CD14-positive monocyte (primary cell): ENCODE results near the gene PTGES3L. TPM values are rescaled to one million over a fixed set of nuclear protein-coding genes. Genes with fewer than 3 reads are reported as not detected.
A peak's percentile ranks its signal among the peaks of the same experiment; 100 is the strongest.

Source experiments
- DNase-seq, 3 donors: peaks; one replicate each; pipeline ENCODE4 v3.0.0-alpha.2; 2011 to 2022
- H2AFZ ChIP-seq: 2 replicates; pipeline ENCODE4 v1.6.0; 2012; ENCODE audit warnings: mild to moderate bottlenecking, low read depth, low read length, inconsistent platforms; ENCODE audit not compliant: insufficient read depth, poor library complexity, severe bottlenecking
- H3K27ac ChIP-seq, 2 donors: 1 replicate in 1 of 2; 2 replicates in 1 of 2; pipeline ENCODE4 v1.5.1; 2012 to 2013; ENCODE audit warnings: low read length in 2 of 2, control low read depth in 1 of 2, inconsistent platforms in 1 of 2, low read depth in 1 of 2, mild to moderate bottlenecking in 1 of 2
- H3K27me3 ChIP-seq, 2 donors: one replicate each; pipeline versions ENCODE4 v1.6.0 to v1.6.1; 2011 to 2013; ENCODE audit warnings: low read length in 2 of 2; ENCODE audit not compliant: control insufficient read depth in 2 of 2, insufficient read depth in 2 of 2
- H3K36me3 ChIP-seq, 2 donors: replicated peaks in 1 of 2; 1 replicate in 1 of 2; 2 replicates in 1 of 2; pipeline versions ENCODE4 v1.5.1 to v1.6.1; 2012 to 2013; ENCODE audit warnings: low read length in 2 of 2, control low read depth in 1 of 2, inconsistent platforms in 1 of 2, mild to moderate bottlenecking in 1 of 2; ENCODE audit not compliant: insufficient read depth in 2 of 2, control insufficient read depth in 1 of 2
- H3K4me1 ChIP-seq, 2 donors: 1 replicate in 1 of 2; 2 replicates in 1 of 2; pipeline versions ENCODE4 v1.5.1 to v1.6.1; 2012 to 2013; ENCODE audit warnings: low read length in 2 of 2, control low read depth in 1 of 2, inconsistent platforms in 1 of 2, mild to moderate bottlenecking in 1 of 2, moderate library complexity in 1 of 2; ENCODE audit not compliant: insufficient read depth in 2 of 2, control insufficient read depth in 1 of 2
- H3K4me2 ChIP-seq: replicated peaks from 2 replicates; pipeline ENCODE3; 2012; ENCODE audit warnings: low read length, moderate library complexity, mild to moderate bottlenecking; ENCODE audit not compliant: poor library complexity, severe bottlenecking; ENCODE audit errors: extremely low read depth
- H3K4me3 ChIP-seq, 3 experiments: fragments of 200-600 bp in 1 of 3; sonication (generic) in 1 of 3; replicated peaks in 1 of 3; 1 replicate in 2 of 3; 2 replicates in 1 of 3; pipeline ENCODE4 v1.5.1; 2011 to 2013; ENCODE audit warnings: low read length in 3 of 3, mild to moderate bottlenecking in 3 of 3, control low read depth in 2 of 3, low read depth in 2 of 3, inconsistent platforms in 1 of 3, moderate library complexity in 1 of 3
- H3K79me2 ChIP-seq: 2 replicates; pipeline ENCODE4 v1.6.0; 2012; ENCODE audit warnings: mild to moderate bottlenecking, control low read depth, inconsistent platforms, low read length, moderate library complexity; ENCODE audit not compliant: insufficient read depth
- H3K9ac ChIP-seq: 2 replicates; pipeline ENCODE4 v1.6.0; 2017; ENCODE audit warnings: low read length, mild to moderate bottlenecking; ENCODE audit not compliant: insufficient read depth, poor library complexity, severe bottlenecking
- H3K9me3 ChIP-seq, 2 donors: replicated peaks in 1 of 2; 1 replicate in 1 of 2; 2 replicates in 1 of 2; pipeline versions ENCODE4 v1.5.1 to v1.6.1; 2012 to 2013; ENCODE audit warnings: low read length in 2 of 2, control low read depth in 1 of 2; ENCODE audit not compliant: control insufficient read depth in 1 of 2, insufficient read depth in 1 of 2
- H4K20me1 ChIP-seq: 2 replicates; pipeline ENCODE4 v1.6.0; 2012; ENCODE audit warnings: mild to moderate bottlenecking, low read length, control low read depth, moderate library complexity; ENCODE audit not compliant: insufficient read depth
- H3K27ac Mint-ChIP-seq, 7 donors: one replicate each; pipeline ENCODE4 v1.8.0; 2020; ENCODE audit warnings: mild to moderate bottlenecking in 7 of 7, mixed read lengths in 7 of 7, moderate library complexity in 6 of 7, inconsistent platforms in 2 of 7
- H3K27me3 Mint-ChIP-seq, 3 donors: one replicate each; pipeline ENCODE4 v1.8.0; 2021 to 2022; ENCODE audit warnings: low read depth in 3 of 3, mild to moderate bottlenecking in 3 of 3, mixed read lengths in 3 of 3, moderate library complexity in 3 of 3, inconsistent platforms in 1 of 3
- H3K36me3 Mint-ChIP-seq, 2 donors: one replicate each; pipeline ENCODE4 v1.8.0; 2020; ENCODE audit warnings: mixed read lengths in 2 of 2, inconsistent platforms in 1 of 2, mild to moderate bottlenecking in 1 of 2
- H3K4me1 Mint-ChIP-seq: one replicate; pipeline ENCODE4 v1.8.0; 2020; ENCODE audit warnings: mild to moderate bottlenecking, mixed read lengths
- H3K4me3 Mint-ChIP-seq, 2 donors: one replicate each; pipeline ENCODE4 v1.8.0; 2020; ENCODE audit warnings: mild to moderate bottlenecking in 2 of 2, mixed read lengths in 2 of 2, moderate library complexity in 1 of 2
- H3K9me3 Mint-ChIP-seq, 7 donors: one replicate each; pipeline ENCODE4 v1.8.0; 2020 to 2022; ENCODE audit warnings: mixed read lengths in 7 of 7, mild to moderate bottlenecking in 6 of 7, moderate library complexity in 6 of 7, inconsistent platforms in 2 of 7
- WGBS: methylation state at CpG from one replicate; pipeline ENCODE4 v1.1.5; 2013; ENCODE audit warnings: missing lambda C conversion rate; ENCODE audit not compliant: insufficient coverage; 5-methylcytosine and 5-hydroxymethylcytosine counted together
- intact Hi-C, 2 donors: fragments of 100-400 bp; cut with micrococcal nuclease; formaldehyde crosslinking; loops; one replicate each; pipeline versions ENCODE4 v1.15.0 to v1.15.1; 2023
- polyA plus RNA-seq, 3 donors: library from polyadenylated mRNA; depleted of rRNA in 1 of 3; unstranded in 2 of 3; stranded (reverse) in 1 of 3; fragments of 300-500 nt in 2 of 3; fragments of >200 nt in 1 of 3; fragmentation: Illumina TruSeq in 2 of 3; gene quantifications; 1 replicate in 2 of 3; 2 replicates in 1 of 3; pipeline ENCODE4 v1.2.3, GENCODE V29; 2012 to 2021
- TF ChIP-seq, protein P1 (sequence below): fragments of 200-600 bp; IDR thresholded peaks from one replicate; pipeline ENCODE4 v1.8.0; 2022; ENCODE audit warnings: antibody characterized with exemption, mild to moderate bottlenecking

Gene PTGES3L
- polyA plus RNA-seq, 3 donors: 0.32 TPM; not detected in 2

DNA sequence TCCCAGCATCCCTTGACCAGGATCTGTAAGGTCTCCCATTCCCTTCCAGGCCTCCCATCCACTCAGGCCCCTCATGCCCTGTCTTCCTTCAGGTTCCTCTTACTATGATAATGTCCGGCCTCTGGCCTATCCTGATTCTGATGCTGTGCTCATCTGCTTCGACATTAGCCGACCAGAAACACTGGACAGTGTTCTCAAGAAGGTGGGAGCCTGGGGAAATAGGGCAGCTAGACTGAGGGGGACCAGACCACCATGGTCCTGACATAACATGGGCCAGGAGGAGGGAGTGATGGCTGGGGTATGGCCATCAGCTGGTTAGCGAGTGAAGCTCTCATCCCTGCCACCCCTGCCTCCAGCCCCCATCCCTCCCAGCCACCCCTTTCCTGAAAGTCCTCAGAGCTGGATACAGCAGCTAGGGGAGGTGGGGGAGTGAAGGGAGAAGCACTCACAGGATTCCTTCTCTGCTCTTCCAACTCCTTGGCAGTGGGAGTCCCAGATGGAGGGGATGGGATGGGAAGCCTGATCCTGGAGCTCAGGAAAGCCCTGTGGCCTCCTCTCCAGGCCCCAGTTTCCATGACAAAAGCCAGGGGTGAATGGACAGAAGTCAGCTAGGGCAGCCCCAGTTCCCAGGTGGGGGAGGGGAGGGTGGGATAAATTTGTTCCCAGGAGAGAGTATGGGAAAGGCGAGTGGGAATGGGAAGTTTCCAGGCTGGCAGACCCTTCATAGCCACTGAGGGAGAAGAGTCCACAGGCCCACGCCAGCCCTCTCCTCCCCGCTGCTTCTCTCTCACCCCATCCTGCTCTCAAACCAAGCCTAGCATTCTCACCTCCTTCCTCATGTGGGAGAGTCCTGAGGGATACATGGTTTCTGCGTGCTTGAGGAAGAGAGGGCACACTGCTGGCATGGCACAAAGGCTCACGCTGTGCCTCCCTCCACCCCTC lies 47.5 kb upstream of the PTGES3L start:
- peaks cover 0 to 3% of the 10 kb centered on the region in 2 donors for H3K36me3 Mint-ChIP-seq
- Histone ChIP-seq H4K20me1 (no peaks in the 10 kb centered on the region), H3K4me2 (no peak overlapping the region), H2AFZ (no peak overlapping the region), H3K4me1 (peaks cover 17 to 26% of the 10 kb centered on the region in 2 donors), H3K79me2 (no peaks in the 10 kb centered on the region), H3K9me3 (no peaks in the 10 kb centered on the region), H3K27ac (no peak overlapping the region), H3K27me3 (peaks cover 0 to 15% of the 10 kb centered on the region in 2 donors), H3K36me3 (no peaks in the 10 kb centered on the region), H3K4me3 (no peak overlapping the region), H3K9ac (no peak overlapping the region)
- peak overlapping the region in 1 of 7 donors; percentile 82 for H3K27ac Mint-ChIP-seq
- peaks cover 0 to 3% (median 0%) of the 10 kb centered on the region in 7 donors for H3K9me3 Mint-ChIP-seq
- intact Hi-C loops: loop anchor here in 1 of 2 donors (10.0 kb wide), 2 partner anchors 97 to 147 kb away; partner anchors contain the start of genes BRCA1 and NBR1
- WGBS: 95% methylated on average over 3 of the region's 9 CpGs
- peaks cover 30% of the 10 kb centered on the region for H3K4me1 Mint-ChIP-seq
- TF ChIP-seq, protein P1, sequence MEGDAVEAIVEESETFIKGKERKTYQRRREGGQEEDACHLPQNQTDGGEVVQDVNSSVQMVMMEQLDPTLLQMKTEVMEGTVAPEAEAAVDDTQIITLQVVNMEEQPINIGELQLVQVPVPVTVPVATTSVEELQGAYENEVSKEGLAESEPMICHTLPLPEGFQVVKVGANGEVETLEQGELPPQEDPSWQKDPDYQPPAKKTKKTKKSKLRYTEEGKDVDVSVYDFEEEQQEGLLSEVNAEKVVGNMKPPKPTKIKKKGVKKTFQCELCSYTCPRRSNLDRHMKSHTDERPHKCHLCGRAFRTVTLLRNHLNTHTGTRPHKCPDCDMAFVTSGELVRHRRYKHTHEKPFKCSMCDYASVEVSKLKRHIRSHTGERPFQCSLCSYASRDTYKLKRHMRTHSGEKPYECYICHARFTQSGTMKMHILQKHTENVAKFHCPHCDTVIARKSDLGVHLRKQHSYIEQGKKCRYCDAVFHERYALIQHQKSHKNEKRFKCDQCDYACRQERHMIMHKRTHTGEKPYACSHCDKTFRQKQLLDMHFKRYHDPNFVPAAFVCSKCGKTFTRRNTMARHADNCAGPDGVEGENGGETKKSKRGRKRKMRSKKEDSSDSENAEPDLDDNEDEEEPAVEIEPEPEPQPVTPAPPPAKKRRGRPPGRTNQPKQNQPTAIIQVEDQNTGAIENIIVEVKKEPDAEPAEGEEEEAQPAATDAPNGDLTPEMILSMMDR: no peak
- no peak overlapping the region for H3K4me3 Mint-ChIP-seq
- peaks cover 8 to 28% (median 16%) of the 10 kb centered on the region in 3 donors for H3K27me3 Mint-ChIP-seq
- DNase-seq: no peak

DNA sequence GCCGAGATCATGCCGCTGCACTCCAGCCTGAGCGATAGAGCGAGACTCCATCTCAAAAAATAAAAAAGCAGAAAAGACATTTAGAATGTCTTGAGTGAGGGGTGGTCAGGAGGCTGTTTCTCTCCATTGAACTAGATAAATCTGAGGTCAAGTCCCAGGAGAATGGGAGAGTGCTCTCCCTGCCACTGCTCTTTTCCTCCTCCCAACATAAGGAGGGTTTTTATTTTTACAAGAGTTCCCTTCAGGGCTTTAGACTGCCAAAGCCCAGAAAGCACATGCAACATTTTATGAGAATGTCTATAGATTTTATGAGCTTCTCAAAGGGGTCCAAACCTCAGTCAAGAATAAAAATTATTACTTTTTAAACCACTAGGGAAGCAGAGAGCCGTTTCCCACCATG lies 46.7 kb upstream of the PTGES3L start:
- H3K9me3 Mint-ChIP-seq: peaks cover 0 to 3% (median 0%) of the 10 kb centered on the region in 7 donors
- Histone ChIP-seq H3K4me2 (no peak overlapping the region), H3K9ac (no peak overlapping the region), H3K4me3 (no peak overlapping the region), H3K27ac (no peak overlapping the region), H2AFZ (no peak overlapping the region), H3K27me3 (peaks cover 0 to 15% of the 10 kb centered on the region in 2 donors), H3K4me1 (peaks cover 18 to 29% of the 10 kb centered on the region in 2 donors), H3K9me3 (no peaks in the 10 kb centered on the region), H3K79me2 (peaks cover 7% of the 10 kb centered on the region), H4K20me1 (no peaks in the 10 kb centered on the region), H3K36me3 (no peaks in the 10 kb centered on the region)
- H3K4me3 Mint-ChIP-seq: no peak overlapping the region
- 95% methylated on average over 4 of the region's 5 CpGs for WGBS
- H3K4me1 Mint-ChIP-seq: peaks cover 30% of the 10 kb centered on the region
- peaks cover 8 to 30% (median 16%) of the 10 kb centered on the region in 3 donors for H3K27me3 Mint-ChIP-seq
- intact Hi-C loops: loop anchor here in 1 of 2 donors (10.0 kb wide), 2 partner anchors 98 to 148 kb away; partner anchors contain the start of genes BRCA1 and NBR1
- no peak for DNase-seq
- H3K36me3 Mint-ChIP-seq: peaks cover 0 to 3% of the 10 kb centered on the region in 2 donors
- TF ChIP-seq, protein P1: no peak
- no peak overlapping the region for H3K27ac Mint-ChIP-seq
